ENCODE results near the gene PIP4K2A.

DNA sequence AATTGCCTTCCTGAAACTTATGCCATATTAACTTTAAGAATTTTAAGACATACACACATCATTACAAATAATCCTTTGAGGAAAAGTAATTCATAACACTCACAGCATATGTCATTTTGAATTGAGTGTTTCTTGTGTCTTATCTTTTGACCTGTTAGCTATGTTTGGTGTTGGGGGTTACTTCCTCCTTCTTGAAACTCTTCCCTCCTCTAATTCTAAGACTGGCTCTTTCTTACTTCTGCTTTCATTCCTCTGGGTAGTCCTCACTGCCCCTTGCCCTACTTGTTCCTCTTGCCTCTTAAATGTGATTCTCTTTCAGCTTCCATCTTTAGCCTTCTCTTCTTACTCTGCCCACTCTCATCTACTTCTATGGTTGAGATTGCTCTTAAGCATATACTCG, 28.3 kb upstream of the PIP4K2A start:
- no peak for TF ChIP-seq POLR2A (IDR thresholded peaks at IDR 0.05)
- TF ChIP-seq, protein P1, sequence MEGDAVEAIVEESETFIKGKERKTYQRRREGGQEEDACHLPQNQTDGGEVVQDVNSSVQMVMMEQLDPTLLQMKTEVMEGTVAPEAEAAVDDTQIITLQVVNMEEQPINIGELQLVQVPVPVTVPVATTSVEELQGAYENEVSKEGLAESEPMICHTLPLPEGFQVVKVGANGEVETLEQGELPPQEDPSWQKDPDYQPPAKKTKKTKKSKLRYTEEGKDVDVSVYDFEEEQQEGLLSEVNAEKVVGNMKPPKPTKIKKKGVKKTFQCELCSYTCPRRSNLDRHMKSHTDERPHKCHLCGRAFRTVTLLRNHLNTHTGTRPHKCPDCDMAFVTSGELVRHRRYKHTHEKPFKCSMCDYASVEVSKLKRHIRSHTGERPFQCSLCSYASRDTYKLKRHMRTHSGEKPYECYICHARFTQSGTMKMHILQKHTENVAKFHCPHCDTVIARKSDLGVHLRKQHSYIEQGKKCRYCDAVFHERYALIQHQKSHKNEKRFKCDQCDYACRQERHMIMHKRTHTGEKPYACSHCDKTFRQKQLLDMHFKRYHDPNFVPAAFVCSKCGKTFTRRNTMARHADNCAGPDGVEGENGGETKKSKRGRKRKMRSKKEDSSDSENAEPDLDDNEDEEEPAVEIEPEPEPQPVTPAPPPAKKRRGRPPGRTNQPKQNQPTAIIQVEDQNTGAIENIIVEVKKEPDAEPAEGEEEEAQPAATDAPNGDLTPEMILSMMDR (IDR thresholded peaks at IDR 0.05) = no peak
- TF ChIP-seq POLR2AphosphoS5 (IDR thresholded peaks at IDR 0.05) = no peak

All from breast epithelium (tissue), 3 donors.